Effector CD4-positive, alpha-beta T cell (primary cell): Measurements from ENCODE around the gene ABCA9.
"Not testable (repeated sequence)": the region's sequence is repeated elsewhere in the genome, so short reads cannot be mapped to it uniquely, and the experiment has no call there.

Source experiments
- DNase-seq: peaks from one replicate; pipeline ENCODE4 v3.0.0-alpha.2; 2020

ABCA9 gene

GRCh38 chr17:68947868-68948267, 112.9 kb downstream of the ABCA9 start:
- not testable (repeated sequence) for DNase-seq

GRCh38 chr17:68944435-68945035, 116.2 kb downstream of the ABCA9 start:
- no peak for DNase-seq

- not testable (repeated sequence) for DNase-seq
Measured at GRCh38 chr17:68943812-68944182, 116.9 kb downstream of the ABCA9 start.

GRCh38 chr17:68943123-68943811, 117.5 kb downstream of the ABCA9 start:
- DNase-seq, result no peak

GRCh38 chr17:68942389-68942788, 118.3 kb downstream of the ABCA9 start:
- no peak for DNase-seq

- DNase-seq, result no peak
Measured at GRCh38 chr17:68941761-68942160, 119.0 kb downstream of the ABCA9 start.

- DNase-seq, result no peak
Measured at GRCh38 chr17:68939195-68939594, 121.5 kb downstream of the ABCA9 start.

GRCh38 chr17:68937890-68938514, 122.7 kb downstream of the ABCA9 start:
- no peak for DNase-seq

- no peak for DNase-seq
Measured at GRCh38 chr17:68927516-68927915, 133.2 kb downstream of the ABCA9 start.

GRCh38 chr17:68924793-68925720, 135.7 kb downstream of the ABCA9 start:
- DNase-seq, result no peak
